Right ventricle myocardium superior (tissue), 1 donor: ENCODE measurements around the gene PRICKLE3. TPM values are rescaled to one million over a fixed set of nuclear protein-coding genes. Genes with fewer than 3 reads are reported as not detected.

Experiments used
- ATAC-seq: fragments of 200-7000 bp; cut with Tn5 transposase; one replicate; pipeline ENCODE4 v1.9.1; 2020; ENCODE audit warnings: mild to moderate bottlenecking; ENCODE audit not compliant: poor library complexity
- DNase-seq: peaks from one replicate; pipeline ENCODE4 v3.0.0-alpha.2; 2020
- intact Hi-C: fragments of 100-400 bp; cut with DNase I; formaldehyde crosslinking; loops from one replicate; pipeline ENCODE4 v1.11.2; 2022
- long read RNA-seq: library from polyadenylated mRNA; unstranded; transcript quantifications from one replicate; pipeline ENCODE4 v2.0.0, GENCODE V29; 2021
- total RNA-seq: library from RNA; stranded (reverse); fragmentation: NEBNext Ultra II Directional; extraction: Animal tissue kit (Norgen Biotek cat#: 25700); gene quantifications from one replicate; pipeline ENCODE4 v1.2.1, GENCODE V29; 2021
- donor health status: DM: no; HTN: yes; CAD: no; lungs with severe emphysema.

The PRICKLE3 gene
- total RNA-seq = 12.7 TPM
- long read RNA-seq, transcript PRICKLE3-206 (9 exons, 2,062 nt) = major isoform, 25 of 31 reads
- long read RNA-seq, partial matches to known transcripts = 3 of 31 reads
- long read RNA-seq, other reads (novel, unspliced or antisense) = 3 of 31 reads

DNA sequence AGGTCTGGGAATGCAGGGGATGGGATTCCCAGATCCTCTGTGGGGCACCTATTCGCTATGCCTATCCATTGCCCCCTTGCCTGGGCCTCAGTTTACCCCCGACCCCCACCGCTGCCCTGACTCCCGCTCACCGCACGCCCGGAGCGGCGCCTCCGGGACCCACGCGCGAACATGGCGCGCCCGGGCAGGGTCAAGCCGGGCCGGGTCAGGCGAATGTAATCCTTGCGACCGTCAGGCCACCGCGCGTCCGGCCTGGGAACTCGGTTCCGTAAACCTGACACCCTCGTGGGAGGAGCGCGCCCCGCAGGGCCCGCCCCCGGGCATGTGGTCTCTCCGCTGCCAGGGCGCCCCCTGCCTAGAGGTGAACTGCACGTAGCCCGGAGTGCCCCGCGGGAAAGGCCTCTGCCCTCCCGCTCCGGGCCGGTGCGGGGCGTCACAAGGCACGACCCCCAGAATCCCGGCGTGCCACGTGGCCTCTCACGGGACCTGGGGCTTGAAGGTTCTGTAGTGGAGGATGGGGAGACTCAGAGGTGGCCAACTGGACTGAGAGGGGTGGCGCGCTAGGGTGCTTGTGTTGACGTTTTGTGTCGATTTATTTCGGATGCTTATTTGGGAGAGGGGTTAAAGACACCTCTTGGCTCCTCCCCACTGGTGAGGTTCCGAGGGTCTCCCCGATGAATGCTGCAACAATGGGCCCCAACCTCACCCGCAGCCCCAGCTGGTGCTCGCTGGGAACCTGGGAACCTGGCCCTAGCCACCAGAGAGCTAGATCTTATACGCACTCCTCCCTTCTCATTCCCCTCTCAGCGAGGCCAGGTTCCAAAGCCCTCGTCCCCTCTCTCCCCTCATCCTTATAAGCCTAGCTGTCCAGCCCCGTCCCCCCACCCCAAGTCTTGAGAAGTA is at the start of gene PRICKLE3:
TSS of gene PRICKLE3 (minus strand) at position 249 of the 903 bp plus-strand sequence. CDS start at position 173, 76 bp downstream.
- ATAC-seq = peak; percentile 65
- peak; percentile 92 for DNase-seq

DNA sequence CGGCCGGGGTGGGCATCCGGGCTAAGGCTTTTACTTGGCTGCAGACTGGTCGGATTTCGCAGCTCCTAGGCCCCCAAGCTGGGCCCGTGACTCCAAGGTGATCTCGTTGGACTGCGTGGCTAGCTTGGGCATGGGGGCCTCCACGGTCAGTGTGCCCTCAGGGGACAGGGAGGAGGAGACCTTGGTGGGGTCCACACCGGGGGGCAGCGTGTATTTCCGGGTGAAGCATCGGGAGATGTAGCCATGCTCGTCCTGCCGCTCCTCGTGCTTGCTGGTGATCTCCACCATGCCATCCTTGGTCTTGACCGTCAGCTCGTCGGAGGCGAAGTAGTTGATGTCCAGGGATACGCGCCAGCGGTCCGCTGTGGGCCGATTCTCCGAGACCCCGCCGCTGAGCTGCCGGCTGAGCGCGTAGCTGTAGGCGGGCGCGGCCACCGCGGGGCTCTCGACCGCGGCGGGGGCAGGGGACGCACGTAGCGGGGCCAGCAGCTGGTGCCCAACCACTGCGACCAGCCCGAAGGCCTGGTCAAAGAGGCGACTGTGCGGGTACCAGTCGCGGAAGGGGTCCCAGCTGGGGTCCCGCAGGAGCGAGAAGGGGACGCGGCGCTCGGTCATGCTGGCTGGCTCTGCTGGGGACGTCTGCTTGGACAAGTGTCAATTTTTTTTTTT is 47.8 kb upstream of the PRICKLE3 start:
- intact Hi-C loops = no loop called here
- ATAC-seq = no peak
- no peak for DNase-seq

More for the DNA sequence above, at the start of gene PRICKLE3:
- intact Hi-C loops = no loop called here

- intact Hi-C loops = no loop called here
- ATAC-seq (no peak), DNase-seq (no peak)
Measured at GRCh38 chrX:49233176-49233575, 47.0 kb upstream of the PRICKLE3 start, which contains the start of gene CACNA1F. Gene CACNA1F (minus strand): TSS chrX:49233340. CDS start chrX:49233309, 31 bp downstream.

- DNase-seq (no peak), ATAC-seq (no peak)
- intact Hi-C loops = no loop called here
Measured at GRCh38 chrX:49232525-49232924, 46.4 kb upstream of the PRICKLE3 start.

DNA sequence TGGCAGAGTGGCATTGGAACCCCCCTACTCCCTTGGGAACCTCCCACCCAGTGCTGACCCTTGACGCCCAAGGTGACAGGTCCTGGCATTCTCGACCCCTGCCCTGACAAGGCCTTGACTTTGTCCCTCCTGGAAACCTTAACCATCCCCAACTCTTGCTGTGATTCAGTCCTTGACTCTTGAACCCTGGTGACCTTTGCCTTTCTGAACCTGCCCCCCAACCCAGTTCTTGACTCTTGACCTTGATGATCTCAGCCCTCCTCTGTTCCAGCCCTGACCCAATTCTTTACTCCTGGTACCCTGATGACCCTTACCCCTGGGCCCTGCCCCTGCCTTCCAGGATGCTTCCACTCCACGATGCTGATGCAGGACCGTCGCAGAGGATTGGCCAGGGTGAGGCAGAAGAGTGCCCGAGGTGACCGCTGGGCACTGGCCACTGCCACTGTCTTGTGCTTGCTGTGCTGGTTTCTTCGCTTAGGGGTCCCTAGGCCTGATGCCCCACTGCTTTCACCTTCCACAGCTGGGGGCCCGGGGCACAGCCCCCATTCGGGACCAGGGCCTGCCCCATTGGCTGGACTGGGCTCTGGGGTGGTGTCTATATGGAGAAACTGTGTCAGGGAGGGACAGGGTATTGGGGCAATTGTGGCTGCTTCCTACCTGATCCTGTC is 45.3 kb upstream of the PRICKLE3 start:
- intact Hi-C loops = no loop called here
- no peak for DNase-seq

DNA sequence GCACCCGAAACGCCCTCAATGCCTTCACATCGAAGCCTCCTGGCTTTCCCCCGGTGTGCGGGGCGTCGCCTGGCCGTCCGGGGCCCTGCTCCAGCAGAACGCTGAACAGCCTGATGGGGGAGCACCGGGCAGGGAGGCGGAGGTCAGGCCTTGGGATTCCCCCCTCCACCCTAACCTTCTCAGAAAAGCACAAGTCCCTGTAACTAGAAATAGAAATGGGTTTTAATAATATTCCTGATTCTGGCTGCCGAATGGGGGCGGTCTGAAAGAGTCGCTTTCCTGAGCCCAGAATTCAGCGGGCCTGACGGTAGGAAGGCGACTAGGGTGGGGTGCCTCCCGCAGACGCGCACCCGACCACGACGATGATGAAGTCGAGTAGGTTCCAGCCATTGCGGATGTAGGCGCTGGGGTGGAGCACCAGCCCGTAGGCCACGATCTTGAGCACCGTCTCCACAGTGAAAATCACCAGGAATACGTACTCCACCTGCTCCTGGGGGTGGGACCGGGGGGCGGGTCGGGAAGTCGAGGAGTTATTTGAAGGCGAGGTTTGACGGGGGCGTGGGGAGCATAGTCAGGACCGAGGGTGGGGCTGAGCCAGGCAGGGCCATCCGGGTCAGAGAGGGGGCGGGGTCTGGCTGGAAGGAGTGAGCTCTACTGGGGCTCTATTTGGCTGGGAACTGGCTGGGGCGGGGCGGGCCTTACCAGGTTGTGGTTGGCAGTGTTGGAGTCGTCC is 44.5 kb upstream of the PRICKLE3 start:
- peak; percentile 82 for DNase-seq
- intact Hi-C loops = no loop called here
- ATAC-seq = peak; percentile 70

More for the DNA sequence above, 45.3 kb upstream of the PRICKLE3 start:
- no peak for ATAC-seq

DNA sequence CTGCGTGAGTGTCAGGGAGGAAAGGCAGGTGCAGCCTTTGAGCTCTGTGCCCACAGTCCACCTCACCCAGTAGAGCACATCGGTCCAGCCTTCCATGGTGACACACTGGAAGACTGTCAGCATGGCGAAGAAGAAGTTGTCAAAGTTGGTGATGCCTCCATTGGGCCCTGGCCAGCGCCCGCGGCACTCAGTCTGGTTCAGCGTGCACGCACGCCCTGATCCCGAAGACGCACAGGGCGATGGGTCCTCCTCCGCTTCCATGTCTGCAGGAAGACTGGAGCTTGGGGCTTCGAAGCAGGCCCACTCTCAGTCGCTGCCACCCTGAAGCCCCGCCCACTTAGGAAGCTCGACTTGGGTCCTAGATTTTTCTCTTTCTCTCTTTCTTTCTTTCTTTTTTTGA is 42.0 kb upstream of the PRICKLE3 start:
- DNase-seq (no peak), ATAC-seq (no peak)
- intact Hi-C loops = no loop called here

GRCh38 chrX:49227726-49228125 is 41.6 kb upstream of the PRICKLE3 start:
- ATAC-seq (no peak), DNase-seq (no peak)
- intact Hi-C loops = no loop called here

GRCh38 chrX:49226946-49227345 is 40.8 kb upstream of the PRICKLE3 start:
- intact Hi-C loops = no loop called here
- DNase-seq = no peak
- ATAC-seq = no peak

GRCh38 chrX:49225858-49226257 is 39.7 kb upstream of the PRICKLE3 start:
- no peak for DNase-seq

DNA sequence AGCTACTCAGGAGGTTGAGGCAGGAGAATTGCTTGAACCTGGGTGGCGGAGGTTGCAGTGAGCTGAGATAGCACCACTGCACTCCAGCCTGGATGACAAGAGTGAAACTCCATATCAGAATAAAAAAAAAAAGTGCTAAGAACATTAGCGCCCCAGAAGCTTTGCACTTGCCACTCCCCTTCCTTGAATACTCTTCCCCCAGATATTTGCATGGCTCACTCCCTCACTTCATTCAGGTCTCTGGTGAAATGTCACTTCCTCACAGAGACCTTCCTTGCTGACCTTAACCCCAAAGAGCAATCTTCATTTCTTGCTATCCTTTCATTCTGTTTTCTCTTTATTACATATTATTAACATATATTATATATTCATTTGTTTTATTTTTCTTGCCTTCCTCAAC is 35.7 kb upstream of the PRICKLE3 start:
- intact Hi-C loops = no loop called here
- DNase-seq = no peak
- no peak for ATAC-seq

More at GRCh38 chrX:49225858-49226257, 39.7 kb upstream of the PRICKLE3 start:
- intact Hi-C loops = no loop called here
- no peak for ATAC-seq

DNA sequence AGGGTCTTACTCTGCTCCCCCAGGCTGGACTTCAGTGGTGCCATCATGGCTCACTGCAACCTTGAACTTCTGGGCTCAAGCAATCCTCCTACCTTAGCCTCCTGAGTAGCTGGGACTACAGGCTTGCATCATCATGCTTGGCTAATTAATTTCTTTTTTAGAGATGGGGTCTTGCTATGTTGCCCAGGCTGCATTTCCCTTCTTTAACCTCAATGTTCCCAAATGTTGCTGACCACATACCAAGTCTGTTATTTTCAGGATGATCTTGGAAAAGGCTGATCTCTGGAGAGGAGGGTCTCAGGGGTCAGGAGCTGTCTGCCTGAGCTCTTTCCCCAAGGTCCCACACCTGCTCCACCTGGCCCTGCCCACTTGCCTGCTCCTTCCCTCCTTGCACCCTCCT is 33.9 kb upstream of the PRICKLE3 start:
- ATAC-seq = no peak
- no peak for DNase-seq
- intact Hi-C loops = no loop called here

GRCh38 chrX:49214996-49215526 is 28.9 kb upstream of the PRICKLE3 start:
- DNase-seq (no peak), ATAC-seq (no peak)
- intact Hi-C loops = no loop called here

DNA sequence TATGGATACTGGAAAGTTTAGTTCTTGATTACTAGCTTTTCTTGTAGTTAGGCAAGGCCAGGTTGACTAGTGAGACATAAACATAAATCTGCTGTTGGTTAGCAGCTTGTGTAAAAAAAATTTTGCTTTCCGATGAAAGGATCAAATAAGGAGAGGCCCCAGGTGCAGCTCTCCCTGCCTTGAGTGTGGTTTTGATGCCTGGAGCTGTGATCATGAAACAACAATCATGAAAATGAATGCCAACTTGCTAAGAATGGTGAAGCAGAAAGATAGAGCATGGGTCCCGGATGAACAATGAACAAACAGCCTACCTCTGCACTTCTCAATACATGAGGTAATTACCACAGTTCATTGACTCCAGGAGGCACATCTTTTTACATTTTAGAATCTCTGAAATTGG is 28.2 kb upstream of the PRICKLE3 start:
- intact Hi-C loops = no loop called here
- ATAC-seq = no peak
- no peak for DNase-seq

- intact Hi-C loops = no loop called here
- ATAC-seq = no peak
- no peak for DNase-seq
Measured at GRCh38 chrX:49212861-49213260, 26.7 kb upstream of the PRICKLE3 start.

- intact Hi-C loops = no loop called here
- ATAC-seq = no peak
Measured at GRCh38 chrX:49212209-49212608, 26.0 kb upstream of the PRICKLE3 start.

GRCh38 chrX:49211074-49211473 is 24.9 kb upstream of the PRICKLE3 start:
- ATAC-seq = no peak
- intact Hi-C loops = no loop called here
- no peak for DNase-seq

More at GRCh38 chrX:49212209-49212608, 26.0 kb upstream of the PRICKLE3 start:
- no peak for DNase-seq

GRCh38 chrX:49210406-49210805 is 24.2 kb upstream of the PRICKLE3 start:
- no peak for ATAC-seq
- no peak for DNase-seq
- intact Hi-C loops = no loop called here
